OCI-LY7 (cell line): ENCODE measurements around the gene HS3ST3B1. TPM values are rescaled to one million over a fixed set of nuclear protein-coding genes. Genes with fewer than 3 reads are reported as not detected.

ENCODE experiments used
- BruUV-seq: library from RNA; stranded (reverse); fragments of 400-500 nt; replicated peaks from 2 replicates; lab custom pipeline; 2021; lab: Mats Ljungman, UMichigan
- CTCF ChIA-PET: fragments of 300-600 bp; sonication (Branson Sonifier 250); formaldehyde crosslinking; loops from one replicate; lab custom pipeline; 2022; ENCODE audit warnings: antibody characterized with exemption; ENCODE audit not compliant: unreplicated experiment; lab: Charles Lee
- POLR2A ChIA-PET: fragments of 300-600 bp; sonication (Branson Sonifier 250); formaldehyde crosslinking; loops from one replicate; lab custom pipeline; 2022; ENCODE audit warnings: antibody characterized with exemption; lab: Charles Lee
- DNase-seq: peaks from one replicate; pipeline ENCODE4 v3.0.0-alpha.2; 2015; ENCODE audit warnings: low spot score
- H2AFZ ChIP-seq: fragments of 200-600 bp; sonication (generic), shearing (Covaris generic); 2 replicates; pipeline ENCODE4 v1.6.1; 2014; ENCODE audit warnings: mild to moderate bottlenecking, antibody characterized with exemption, low read length, moderate library complexity
- H3K27ac ChIP-seq: fragments of 200-600 bp; sonication (generic); 2 replicates; pipeline ENCODE4 v1.5.1; 2014; ENCODE audit warnings: mixed run types, low read depth, mild to moderate bottlenecking, moderate library complexity, low read length, inconsistent platforms; ENCODE audit not compliant: poor library complexity, severe bottlenecking
- H3K36me3 ChIP-seq: fragments of 200-600 bp; sonication (generic); 2 replicates; pipeline ENCODE4 v1.6.1; 2014; ENCODE audit warnings: mild to moderate bottlenecking, antibody characterized with exemption, low read length, moderate library complexity, mixed read lengths; ENCODE audit not compliant: insufficient read depth
- H3K4me1 ChIP-seq: fragments of 200-600 bp; sonication (generic); 2 replicates; pipeline ENCODE4 v1.5.1; 2014; ENCODE audit warnings: mild to moderate bottlenecking, low read length; ENCODE audit not compliant: insufficient read depth, poor library complexity, severe bottlenecking
- H3K4me2 ChIP-seq: fragments of 200-600 bp; sonication (generic); 2 replicates; pipeline ENCODE4 v1.6.1; 2014; ENCODE audit warnings: mild to moderate bottlenecking, low read length
- H3K4me3 ChIP-seq: fragments of 200-600 bp; sonication (generic); 2 replicates; pipeline ENCODE4 v1.5.1; 2014; ENCODE audit warnings: mild to moderate bottlenecking, low read depth, low read length; ENCODE audit not compliant: poor library complexity, severe bottlenecking
- H3K79me2 ChIP-seq: fragments of 200-600 bp; sonication (generic); 2 replicates; pipeline ENCODE4 v1.6.1; 2016; ENCODE audit warnings: low read depth, mild to moderate bottlenecking, low read length, moderate library complexity, mixed read lengths; ENCODE audit not compliant: insufficient read depth
- H3K9me2 ChIP-seq: fragments of 200-600 bp; sonication (generic); 2 replicates; pipeline ENCODE4 v1.6.1; 2016; ENCODE audit warnings: mild to moderate bottlenecking, low read length, mixed read lengths; ENCODE audit not compliant: insufficient read depth
- H3K9me3 ChIP-seq: fragments of 200-600 bp; sonication (generic); 2 replicates; pipeline ENCODE4 v1.6.1; 2014; ENCODE audit warnings: mild to moderate bottlenecking, mixed run types, low read length, mixed read lengths
- H4K20me1 ChIP-seq: fragments of 200-600 bp; sonication (generic); 2 replicates; pipeline ENCODE4 v1.6.1; 2014; ENCODE audit warnings: mild to moderate bottlenecking, antibody characterized with exemption, low read length, moderate library complexity, mixed read lengths; ENCODE audit not compliant: insufficient read depth
- CTCF ChIP-seq: fragments of 200-600 bp; sonication (generic); conservative IDR thresholded peaks from 2 replicates; pipeline ENCODE4 v1.5.1; 2014; ENCODE audit warnings: mild to moderate bottlenecking, antibody characterized with exemption, low read length, moderate library complexity, mixed read lengths
- EZH2phosphoT487 ChIP-seq: fragments of 200-600 bp; sonication (generic); IDR thresholded peaks from 2 replicates; pipeline ENCODE4 v1.6.1; 2018; ENCODE audit warnings: low read depth, borderline replicate concordance, mild to moderate bottlenecking, mixed run types, antibody characterized with exemption, low read length, moderate library complexity, mixed read lengths
- intact Hi-C: fragments of 100-400 bp; cut with micrococcal nuclease; formaldehyde crosslinking; loops from one replicate; pipeline ENCODE4 v1.10.0; 2022; ENCODE audit not compliant: unreplicated experiment
- total RNA-seq, 2 experiments: library from RNA; depleted of rRNA in 1 of 2; stranded (reverse); fragments of >200 nt in 1 of 2; shearing (Covaris generic) in 1 of 2; gene quantifications; 2 replicates each; pipeline ENCODE4 v1.2.3, GENCODE V29; 2014 to 2022

Gene HS3ST3B1
- total RNA-seq, 2 experiments from 2014 or later: 0.03 to 1.6 TPM

GRCh38 chr17:14289162-14289561, 11.7 kb upstream of the HS3ST3B1 start:
- BruUV-seq: no TSS peak
- no peak overlapping the region for H3K4me3 ChIP-seq
- H3K4me1 ChIP-seq: no peaks in the 10 kb centered on the region
- no peaks in the 10 kb centered on the region for H3K9me3 ChIP-seq
- H4K20me1 ChIP-seq: no peaks in the 10 kb centered on the region
- H3K4me2 ChIP-seq: no peak overlapping the region
- no peak overlapping the region for H3K27ac ChIP-seq
- no peaks in the 10 kb centered on the region for H3K36me3 ChIP-seq
- ChIA-PET CTCF (no interaction called here), POLR2A (no interaction called here)
- TF ChIP-seq EZH2phosphoT487 (no peak), CTCF (no peak)
- no peaks in the 10 kb centered on the region for H3K9me2 ChIP-seq
- no peaks in the 10 kb centered on the region for H3K79me2 ChIP-seq
- intact Hi-C loops: no loop called here
- no peak for DNase-seq
- H2AFZ ChIP-seq: no peak overlapping the region

GRCh38 chr17:14294876-14295275, 6.0 kb upstream of the HS3ST3B1 start:
- no peak for DNase-seq
- Histone ChIP-seq H3K9me3 (no peaks in the 10 kb centered on the region), H2AFZ (no peak overlapping the region), H3K9me2 (no peaks in the 10 kb centered on the region), H4K20me1 (no peaks in the 10 kb centered on the region), H3K36me3 (no peaks in the 10 kb centered on the region), H3K27ac (no peak overlapping the region), H3K4me3 (no peak overlapping the region), H3K79me2 (no peaks in the 10 kb centered on the region), H3K4me2 (no peak overlapping the region), H3K4me1 (peaks cover 3% of the 10 kb centered on the region)
- no peak for TF ChIP-seq EZH2phosphoT487
- BruUV-seq: no TSS peak
- CTCF ChIA-PET: no interaction called here
- intact Hi-C loops: no loop called here
- POLR2A ChIA-PET: interaction anchor here (0.6 to 0.7 kb wide), 2 partner anchors 284 to 664 kb away, joined by 4 read pairs; no protein-coding TSS in a partner anchor

GRCh38 chr17:14295676-14296075, 5.2 kb upstream of the HS3ST3B1 start:
- no peak for TF ChIP-seq EZH2phosphoT487
- no peak for TF ChIP-seq CTCF
- Histone ChIP-seq H3K9me3 (no peaks in the 10 kb centered on the region), H3K79me2 (no peaks in the 10 kb centered on the region), H3K27ac (no peak overlapping the region), H3K4me3 (no peak overlapping the region), H4K20me1 (no peaks in the 10 kb centered on the region), H3K4me1 (peaks cover 3% of the 10 kb centered on the region), H3K4me2 (no peak overlapping the region), H2AFZ (no peak overlapping the region), H3K9me2 (no peaks in the 10 kb centered on the region), H3K36me3 (no peaks in the 10 kb centered on the region)
- ChIA-PET CTCF (interaction anchor here (0.5 to 0.6 kb wide), 2 partner anchors 1200 to 1271 kb away, joined by 3 to 4 read pairs; no protein-coding TSS in a partner anchor), POLR2A (no interaction called here)
- no TSS peak for BruUV-seq
- intact Hi-C loops: no loop called here
- DNase-seq: no peak
